Neural crest cell (in vitro differentiated cells): Measurements from ENCODE around the gene PLTP. TPM values are rescaled to one million over a fixed set of nuclear protein-coding genes. Genes with fewer than 3 reads are reported as not detected.
"Not testable (repeated sequence)": the region's sequence is repeated elsewhere in the genome, so short reads cannot be mapped to it uniquely, and the experiment has no call there.

Experiments used
- DNase-seq: peaks from one replicate; pipeline ENCODE4 v3.0.0; 2021; ENCODE audit warnings: low read depth, mixed read lengths, low spot score
- H3K27ac Mint-ChIP-seq: one replicate; pipeline ENCODE4 v1.8.0; 2021; ENCODE audit warnings: mild to moderate bottlenecking, mixed read lengths; ENCODE audit not compliant: unreplicated experiment
- H3K27me3 Mint-ChIP-seq: 2 replicates; pipeline ENCODE4 v1.8.0; 2021; ENCODE audit warnings: low read depth, mild to moderate bottlenecking, mixed read lengths
- H3K36me3 Mint-ChIP-seq: 2 replicates; pipeline ENCODE4 v1.8.0; 2021; ENCODE audit warnings: low read depth, mild to moderate bottlenecking, mixed read lengths
- H3K4me1 Mint-ChIP-seq: 2 replicates; pipeline ENCODE4 v1.8.0; 2021; ENCODE audit warnings: mixed read lengths
- H3K4me3 Mint-ChIP-seq: one replicate; pipeline ENCODE4 v1.8.0; 2021; ENCODE audit warnings: mild to moderate bottlenecking, mixed read lengths
- H3K9me3 Mint-ChIP-seq: 2 replicates; pipeline ENCODE4 v1.8.0; 2021; ENCODE audit warnings: mixed read lengths
- CTCF ChIP-seq: fragments of 200-600 bp; sonication (generic); conservative IDR thresholded peaks from 2 replicates; pipeline ENCODE4 v1.5.0; 2021; ENCODE audit warnings: antibody characterized with exemption, mild to moderate bottlenecking
- total RNA-seq: library from RNA; stranded (reverse); gene quantifications from 2 replicates; pipeline ENCODE4 v1.2.1, GENCODE V29; 2021

Gene PLTP
- total RNA-seq, 1 donor from 2014 or later: 61.0 TPM

GRCh38 chr20:45957021-45957941 lies 45.3 kb upstream of the PLTP start:
- no peak for DNase-seq
- no peaks in the 10 kb centered on the region for H3K27me3 Mint-ChIP-seq
- H3K4me1 Mint-ChIP-seq: no peaks in the 10 kb centered on the region
- H3K27ac Mint-ChIP-seq: no peak overlapping the region
- no peak for TF ChIP-seq CTCF
- H3K36me3 Mint-ChIP-seq: peaks cover 16% of the 10 kb centered on the region
- H3K4me3 Mint-ChIP-seq: no peak overlapping the region
- H3K9me3 Mint-ChIP-seq: no peaks in the 10 kb centered on the region

- Mint-ChIP-seq H3K36me3 (peaks cover 20% of the 10 kb centered on the region), H3K27ac (peak overlapping the region; percentile 50)
- H3K27me3 Mint-ChIP-seq, H3K4me3 Mint-ChIP-seq, H3K9me3 Mint-ChIP-seq, H3K4me1 Mint-ChIP-seq, DNase-seq: not testable (repeated sequence)
Measured at GRCh38 chr20:45956326-45956725, 44.4 kb upstream of the PLTP start.

GRCh38 chr20:45953672-45954071 lies 41.7 kb upstream of the PLTP start:
- Mint-ChIP-seq H3K4me3 (peak overlapping the region; percentile 23), H3K36me3 (peaks cover 9% of the 10 kb centered on the region), H3K9me3 (no peaks in the 10 kb centered on the region), H3K27ac (no peak overlapping the region), H3K4me1 (no peaks in the 10 kb centered on the region), H3K27me3 (no peaks in the 10 kb centered on the region)
- no peak for DNase-seq
- no peak for TF ChIP-seq CTCF

GRCh38 chr20:45952861-45953260 lies 40.9 kb upstream of the PLTP start:
- Mint-ChIP-seq H3K9me3 (no peaks in the 10 kb centered on the region), H3K4me3 (no peak overlapping the region), H3K27ac (no peak overlapping the region), H3K27me3 (no peaks in the 10 kb centered on the region), H3K4me1 (no peaks in the 10 kb centered on the region), H3K36me3 (peaks cover 4% of the 10 kb centered on the region)
- no peak for DNase-seq
- TF ChIP-seq CTCF: no peak

- no peak for TF ChIP-seq CTCF
- no peak for DNase-seq
- peaks cover 4% of the 10 kb centered on the region for H3K36me3 Mint-ChIP-seq
- no peaks in the 10 kb centered on the region for H3K9me3 Mint-ChIP-seq
- peak overlapping the region; percentile 47 for H3K4me3 Mint-ChIP-seq
- no peaks in the 10 kb centered on the region for H3K27me3 Mint-ChIP-seq
- peak overlapping the region; percentile 57 for H3K27ac Mint-ChIP-seq
- no peaks in the 10 kb centered on the region for H3K4me1 Mint-ChIP-seq
Measured at GRCh38 chr20:45951925-45952834, 40.2 kb upstream of the PLTP start.
